ENCODE measurements around the gene AHCTF1. TPM values are rescaled to one million over a fixed set of nuclear protein-coding genes. Genes with fewer than 3 reads are reported as not detected.
"Not testable (repeated sequence)": the region's sequence is repeated elsewhere in the genome, so short reads cannot be mapped to it uniquely, and the experiment has no call there.

The AHCTF1 gene
- total RNA-seq, 1 donor from 2014 or later = 38.7 TPM

DNA sequence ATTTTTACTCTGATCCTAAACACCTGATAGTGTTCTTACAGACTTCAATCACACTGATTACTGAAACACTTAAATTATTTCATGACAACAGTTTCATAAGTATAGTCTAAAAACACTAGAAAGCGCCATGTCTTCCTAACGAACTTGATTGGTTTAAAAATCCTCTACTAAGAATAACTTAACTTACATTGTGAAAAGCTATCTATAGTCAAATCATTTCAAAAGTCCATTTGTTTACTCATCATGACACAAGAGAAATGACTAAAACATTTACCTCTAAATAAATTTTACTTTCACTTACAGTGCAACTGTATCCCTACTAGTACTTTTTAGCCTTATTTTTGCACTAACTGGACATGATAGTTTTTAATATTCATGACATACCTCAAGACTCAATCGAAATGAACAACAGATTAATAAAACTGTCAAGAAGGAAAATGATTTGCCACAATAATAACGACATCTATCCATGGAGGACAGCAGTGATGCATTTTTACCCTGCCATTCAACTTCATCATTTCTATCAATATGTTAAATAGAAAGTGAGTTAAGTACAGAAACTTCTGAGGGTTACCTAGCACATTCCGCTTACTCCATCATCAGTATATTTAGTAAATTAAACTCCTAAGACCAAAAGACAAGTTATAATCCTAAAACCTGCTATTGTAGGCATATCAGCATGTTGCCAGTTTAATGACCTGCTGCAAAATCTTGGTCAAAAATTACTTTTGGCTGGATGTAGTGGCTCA lies 38.4 kb downstream of the AHCTF1 start:
- Mint-ChIP-seq H3K27me3 (ENCODE audit: low read depth) (no peaks in the 10 kb centered on the region), H3K4me3 (no peak overlapping the region), H3K9me3 (peaks cover 6% of the 10 kb centered on the region), H3K36me3 (peaks cover 51% of the 10 kb centered on the region), H3K4me1 (no peaks in the 10 kb centered on the region), H3K27ac (no peak overlapping the region)
- TF ChIP-seq, protein P1, sequence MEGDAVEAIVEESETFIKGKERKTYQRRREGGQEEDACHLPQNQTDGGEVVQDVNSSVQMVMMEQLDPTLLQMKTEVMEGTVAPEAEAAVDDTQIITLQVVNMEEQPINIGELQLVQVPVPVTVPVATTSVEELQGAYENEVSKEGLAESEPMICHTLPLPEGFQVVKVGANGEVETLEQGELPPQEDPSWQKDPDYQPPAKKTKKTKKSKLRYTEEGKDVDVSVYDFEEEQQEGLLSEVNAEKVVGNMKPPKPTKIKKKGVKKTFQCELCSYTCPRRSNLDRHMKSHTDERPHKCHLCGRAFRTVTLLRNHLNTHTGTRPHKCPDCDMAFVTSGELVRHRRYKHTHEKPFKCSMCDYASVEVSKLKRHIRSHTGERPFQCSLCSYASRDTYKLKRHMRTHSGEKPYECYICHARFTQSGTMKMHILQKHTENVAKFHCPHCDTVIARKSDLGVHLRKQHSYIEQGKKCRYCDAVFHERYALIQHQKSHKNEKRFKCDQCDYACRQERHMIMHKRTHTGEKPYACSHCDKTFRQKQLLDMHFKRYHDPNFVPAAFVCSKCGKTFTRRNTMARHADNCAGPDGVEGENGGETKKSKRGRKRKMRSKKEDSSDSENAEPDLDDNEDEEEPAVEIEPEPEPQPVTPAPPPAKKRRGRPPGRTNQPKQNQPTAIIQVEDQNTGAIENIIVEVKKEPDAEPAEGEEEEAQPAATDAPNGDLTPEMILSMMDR (IDR thresholded peaks at IDR 0.05; ENCODE audit: unreplicated experiment) = no peak
- no peak for DNase-seq (ENCODE audit: low spot score in 2 of 2, unreplicated experiment in 2 of 2)

DNA sequence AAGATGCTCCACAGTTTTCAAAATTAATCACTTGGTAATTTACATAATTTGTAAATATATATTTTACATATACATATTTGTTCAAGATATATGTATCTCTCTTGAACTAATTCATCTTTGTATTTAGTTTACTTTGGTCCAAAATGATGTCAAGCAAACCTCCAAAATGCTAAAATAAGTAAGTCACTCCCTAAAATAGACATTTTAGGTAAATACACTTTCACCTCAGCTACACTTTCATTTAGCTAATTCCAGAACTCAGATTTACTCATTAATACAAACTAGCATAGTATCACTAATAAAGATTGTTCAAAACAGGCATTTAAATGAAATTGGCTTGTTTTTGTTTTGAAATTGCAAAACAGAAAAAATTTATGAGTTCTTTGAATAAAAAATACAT lies 40.6 kb downstream of the AHCTF1 start:
- Mint-ChIP-seq H3K27me3 (ENCODE audit: low read depth) (no peaks in the 10 kb centered on the region), H3K27ac (no peak overlapping the region), H3K4me3 (no peak overlapping the region), H3K9me3 (no peaks in the 10 kb centered on the region), H3K4me1 (no peaks in the 10 kb centered on the region), H3K36me3 (peaks cover 53% of the 10 kb centered on the region)
- no peak for DNase-seq (ENCODE audit: low spot score in 2 of 2, unreplicated experiment in 2 of 2)
- TF ChIP-seq, protein P1 (IDR thresholded peaks at IDR 0.05; ENCODE audit: unreplicated experiment) = no peak

DNA sequence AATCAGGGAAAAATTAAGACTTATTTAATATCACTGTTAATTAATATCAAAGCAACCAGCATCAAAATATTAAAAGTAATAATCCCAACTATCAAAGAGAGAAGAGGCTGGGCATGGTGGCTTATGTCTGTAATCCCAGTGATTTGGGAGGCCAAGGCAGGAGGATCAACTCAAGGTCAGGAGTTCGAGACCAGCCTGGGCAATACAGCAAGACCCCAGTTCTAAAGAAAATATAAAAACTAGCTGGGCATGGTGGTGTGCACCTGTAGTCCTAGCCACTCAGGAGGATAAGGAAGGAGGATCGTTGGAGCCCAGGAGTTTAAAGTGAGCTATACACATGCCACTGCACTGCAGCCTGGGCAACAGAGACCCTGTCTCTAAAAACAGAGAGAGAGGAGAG lies 43.2 kb downstream of the AHCTF1 start:
- no peaks in the 10 kb centered on the region for H3K9me3 Mint-ChIP-seq
- no peaks in the 10 kb centered on the region for H3K27me3 Mint-ChIP-seq (ENCODE audit: low read depth)
- no peak for DNase-seq (ENCODE audit: low spot score in 2 of 2, unreplicated experiment in 2 of 2)
- peaks cover 42% of the 10 kb centered on the region for H3K36me3 Mint-ChIP-seq
- H3K4me3 Mint-ChIP-seq = no peak overlapping the region
- TF ChIP-seq, protein P1 (IDR thresholded peaks at IDR 0.05; ENCODE audit: unreplicated experiment) = no peak
- no peaks in the 10 kb centered on the region for H3K4me1 Mint-ChIP-seq
- H3K27ac Mint-ChIP-seq = no peak overlapping the region

DNA sequence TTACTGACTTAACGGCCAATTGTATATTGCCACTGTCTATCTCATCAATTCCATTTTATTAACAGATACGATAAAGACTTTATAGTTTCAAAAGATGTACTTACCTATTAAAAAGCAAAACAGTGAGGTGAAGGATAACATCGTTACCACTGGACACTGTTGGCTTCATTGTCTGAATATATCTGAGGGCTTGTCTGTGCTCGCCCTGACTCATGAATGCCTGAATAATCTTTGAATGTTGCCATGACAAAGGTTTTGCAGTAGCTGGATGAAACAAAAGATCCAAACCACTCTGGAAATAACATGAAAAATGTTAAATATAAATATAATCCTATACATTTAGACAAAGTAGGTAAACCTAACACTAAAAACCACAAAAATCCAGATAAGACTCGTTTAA lies 46.4 kb downstream of the AHCTF1 start:
- not testable (repeated sequence) for H3K9me3 Mint-ChIP-seq; H3K4me3 Mint-ChIP-seq; H3K4me1 Mint-ChIP-seq; DNase-seq (ENCODE audit: low spot score in 2 of 2, unreplicated experiment in 2 of 2); H3K27ac Mint-ChIP-seq; H3K27me3 Mint-ChIP-seq (ENCODE audit: low read depth)
- H3K36me3 Mint-ChIP-seq = peaks cover 37% of the 10 kb centered on the region

DNA sequence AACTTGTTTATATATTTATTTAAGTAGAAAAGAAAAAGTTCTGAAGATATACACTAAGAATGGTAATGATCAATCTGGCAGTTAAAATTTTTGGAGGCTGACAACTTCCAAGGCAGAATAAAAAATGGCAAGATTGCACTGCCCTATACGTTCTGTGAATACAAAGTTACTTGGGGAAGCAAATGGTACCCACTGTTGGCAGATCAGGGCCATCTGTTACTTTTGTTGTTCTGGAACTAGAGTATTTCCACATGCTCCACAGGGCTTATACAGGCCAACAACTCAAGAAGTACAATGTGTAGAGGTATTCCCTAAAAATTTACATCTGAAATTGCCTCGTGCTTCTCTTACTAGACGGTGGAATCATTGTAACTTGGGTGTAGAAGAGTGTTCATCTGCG lies 53.2 kb downstream of the AHCTF1 start:
- Mint-ChIP-seq H3K4me1 (no peaks in the 10 kb centered on the region), H3K27ac (no peak overlapping the region), H3K27me3 (ENCODE audit: low read depth) (no peaks in the 10 kb centered on the region), H3K4me3 (no peak overlapping the region), H3K36me3 (peaks cover 33% of the 10 kb centered on the region), H3K9me3 (no peaks in the 10 kb centered on the region)
- no peak for DNase-seq (ENCODE audit: low spot score in 2 of 2, unreplicated experiment in 2 of 2)
- TF ChIP-seq, protein P1 (IDR thresholded peaks at IDR 0.05; ENCODE audit: unreplicated experiment) = no peak

DNA sequence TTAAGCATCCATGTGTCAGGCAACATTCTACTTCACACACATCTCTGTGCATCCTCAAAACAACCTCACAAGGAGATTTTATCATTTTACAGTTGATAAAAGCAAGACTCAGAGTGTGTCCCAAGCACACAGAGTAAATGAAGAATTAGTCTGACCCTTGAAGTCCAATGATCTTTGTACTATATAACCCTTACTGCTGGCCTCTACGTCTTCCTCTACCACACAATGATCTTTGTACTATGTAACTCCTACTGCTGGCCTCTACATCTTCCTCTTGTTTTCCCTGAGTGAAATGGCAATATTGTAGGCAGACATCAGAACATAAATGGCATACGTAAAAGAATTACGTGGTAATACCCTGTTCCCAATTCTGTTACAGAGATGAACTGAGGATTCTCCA lies 55.3 kb downstream of the AHCTF1 start:
- peaks cover 38% of the 10 kb centered on the region for H3K36me3 Mint-ChIP-seq
- H3K9me3 Mint-ChIP-seq = no peaks in the 10 kb centered on the region
- no peaks in the 10 kb centered on the region for H3K27me3 Mint-ChIP-seq (ENCODE audit: low read depth)
- TF ChIP-seq, protein P1 (IDR thresholded peaks at IDR 0.05; ENCODE audit: unreplicated experiment) = no peak
- no peak overlapping the region for H3K27ac Mint-ChIP-seq
- H3K4me3 Mint-ChIP-seq = no peak overlapping the region
- H3K4me1 Mint-ChIP-seq = no peaks in the 10 kb centered on the region
- DNase-seq (ENCODE audit: low spot score in 2 of 2, unreplicated experiment in 2 of 2) = no peak

Data from mesothelial cell of epicardium (in vitro differentiated cells).